Fibroblast of pulmonary artery (primary cell): ENCODE data around the gene ARID1B.
"Not testable (repeated sequence)": the region's sequence is repeated elsewhere in the genome, so short reads cannot be mapped to it uniquely, and the experiment has no call there.

Experiments
- DNase-seq: peaks from one replicate; pipeline ENCODE4 v3.0.0-alpha.2; 2010; ENCODE audit warnings: low read depth
- H3K4me3 ChIP-seq: replicated peaks from 2 replicates; pipeline ENCODE4 v1.5.1; 2011; ENCODE audit warnings: low read depth, mild to moderate bottlenecking, control low read depth, low read length, moderate library complexity
- CTCF ChIP-seq: IDR thresholded peaks from 2 replicates; pipeline ENCODE4 v1.5.1; 2011; ENCODE audit warnings: mild to moderate bottlenecking, control low read depth, low read length, inconsistent platforms; ENCODE audit errors: missing control alignments

Gene ARID1B

GRCh38 chr6:156976216-156977127 is 199.3 kb downstream of the ARID1B start:
- TF ChIP-seq CTCF, result no peak
- DNase-seq, result no peak
- peak overlapping the region; percentile 21 for H3K4me3 ChIP-seq

- no peak for TF ChIP-seq CTCF
- H3K4me3 ChIP-seq, result no peak overlapping the region
- DNase-seq, result peak; percentile 44
Measured at GRCh38 chr6:156977527-156978291, 200.5 kb downstream of the ARID1B start.

GRCh38 chr6:156978948-156979347 is 201.8 kb downstream of the ARID1B start:
- H3K4me3 ChIP-seq, result no peak overlapping the region
- no peak for TF ChIP-seq CTCF
- DNase-seq, result no peak

- no peak for DNase-seq
- no peak overlapping the region for H3K4me3 ChIP-seq
- TF ChIP-seq CTCF, result no peak
Measured at GRCh38 chr6:156980515-156980914, 203.3 kb downstream of the ARID1B start.

GRCh38 chr6:156980948-156981347 is 203.8 kb downstream of the ARID1B start:
- H3K4me3 ChIP-seq, result no peak overlapping the region
- DNase-seq, result no peak
- TF ChIP-seq CTCF, result no peak

- no peak for TF ChIP-seq CTCF
- DNase-seq, result no peak
- H3K4me3 ChIP-seq, result no peak overlapping the region
Measured at GRCh38 chr6:156982168-156982567, 205.0 kb downstream of the ARID1B start.

- DNase-seq, H3K4me3 ChIP-seq: not testable (repeated sequence)
Measured at GRCh38 chr6:156982864-156983263, 205.7 kb downstream of the ARID1B start.
